H9 (cell line): ENCODE results near the gene MTG1. TPM values are rescaled to one million over a fixed set of nuclear protein-coding genes. Genes with fewer than 3 reads are reported as not detected.

Experiments used
- DNase-seq: peaks from one replicate; pipeline ENCODE4 v3.0.0-alpha.2; 2017
- H2AFZ ChIP-seq: one replicate; pipeline ENCODE4 v1.6.1; 2013; ENCODE audit warnings: mild to moderate bottlenecking, low read length, control low read depth, moderate library complexity
- H2AK5ac ChIP-seq: 2 replicates; pipeline ENCODE4 v1.6.1; 2013; ENCODE audit warnings: low read length, control low read depth, mixed read lengths; ENCODE audit not compliant: insufficient read length
- H2BK120ac ChIP-seq: one replicate; pipeline ENCODE4 v1.6.1; 2013; ENCODE audit warnings: low read depth, mild to moderate bottlenecking, low read length, control low read depth, inconsistent platforms; ENCODE audit not compliant: poor library complexity, severe bottlenecking
- H2BK12ac ChIP-seq: 2 replicates; pipeline ENCODE4 v1.6.1; 2013; ENCODE audit warnings: low read length, control low read depth, mixed read lengths, low read depth; ENCODE audit not compliant: insufficient read length
- H2BK15ac ChIP-seq: 2 replicates; pipeline ENCODE4 v1.6.1; 2013; ENCODE audit warnings: low read depth, low read length, control low read depth
- H2BK20ac ChIP-seq: one replicate; pipeline ENCODE4 v1.6.1; 2013; ENCODE audit warnings: low read depth, mild to moderate bottlenecking, low read length, control low read depth, inconsistent platforms; ENCODE audit not compliant: poor library complexity, severe bottlenecking
- H2BK5ac ChIP-seq: 2 replicates; pipeline ENCODE4 v1.6.1; 2013; ENCODE audit warnings: low read length, control low read depth, mixed read lengths; ENCODE audit not compliant: insufficient read length
- H3K14ac ChIP-seq: 2 replicates; pipeline ENCODE4 v1.6.1; 2013; ENCODE audit warnings: low read length, control low read depth; ENCODE audit not compliant: insufficient read depth
- H3K18ac ChIP-seq: 2 replicates; pipeline ENCODE4 v1.6.1; 2013; ENCODE audit warnings: low read depth, mild to moderate bottlenecking, mixed read lengths, low read length, control low read depth; ENCODE audit not compliant: insufficient read length
- H3K23ac ChIP-seq: 2 replicates; pipeline ENCODE4 v1.6.1; 2013; ENCODE audit warnings: low read length, control low read depth, mixed read lengths, low read depth; ENCODE audit not compliant: insufficient read length
- H3K23me2 ChIP-seq: 2 replicates; pipeline ENCODE4 v1.6.1; 2013; ENCODE audit warnings: low read depth, mild to moderate bottlenecking, mixed read lengths, low read length, control low read depth; ENCODE audit not compliant: insufficient read length, poor library complexity, severe bottlenecking
- H3K27ac ChIP-seq: 2 replicates; pipeline ENCODE4 v1.5.1; 2013; ENCODE audit warnings: low read length, control low read depth, mixed read lengths, low read depth; ENCODE audit not compliant: insufficient read length
- H3K27me3 ChIP-seq: 2 replicates; pipeline ENCODE4 v1.6.1; 2013; ENCODE audit warnings: low read length, control low read depth, inconsistent platforms; ENCODE audit not compliant: insufficient read depth
- H3K4ac ChIP-seq: 2 replicates; pipeline ENCODE4 v1.6.1; 2013; ENCODE audit warnings: low read depth, mild to moderate bottlenecking, control low read depth, inconsistent platforms, low read length, moderate library complexity
- H3K4me1 ChIP-seq: 2 replicates; pipeline ENCODE4 v1.6.1; 2013; ENCODE audit warnings: low read length, control low read depth, inconsistent platforms; ENCODE audit not compliant: insufficient read depth
- H3K4me2 ChIP-seq: 2 replicates; pipeline ENCODE4 v1.6.1; 2013; ENCODE audit warnings: low read length, control low read depth, mixed read lengths; ENCODE audit not compliant: insufficient read length, insufficient read depth
- H3K56ac ChIP-seq: 2 replicates; pipeline ENCODE4 v1.6.1; 2013; ENCODE audit warnings: low read depth, mild to moderate bottlenecking, mixed read lengths, low read length, control low read depth; ENCODE audit not compliant: insufficient read length
- H3K79me1 ChIP-seq: 2 replicates; pipeline ENCODE4 v1.6.1; 2013; ENCODE audit warnings: low read depth, mild to moderate bottlenecking, moderate library complexity, low read length, control low read depth, inconsistent platforms; ENCODE audit not compliant: insufficient read depth, poor library complexity, severe bottlenecking
- H3K79me2 ChIP-seq: 2 replicates; pipeline ENCODE4 v1.6.1; 2013; ENCODE audit warnings: low read length, control low read depth, inconsistent platforms; ENCODE audit not compliant: insufficient read depth
- H3K9ac ChIP-seq: 2 replicates; pipeline ENCODE4 v1.6.1; 2013; ENCODE audit warnings: low read length, control low read depth, mixed read lengths; ENCODE audit not compliant: insufficient read length; ENCODE audit errors: extremely low read depth
- H3K9me3 ChIP-seq: one replicate; pipeline ENCODE4 v1.6.1; 2013; ENCODE audit warnings: low read depth, low read length, inconsistent platforms; ENCODE audit not compliant: control insufficient read depth
- H3T11ph ChIP-seq: one replicate; pipeline ENCODE4 v1.6.1; 2013; ENCODE audit warnings: mild to moderate bottlenecking, low read length, control low read depth, inconsistent platforms
- H4K20me1 ChIP-seq: one replicate; pipeline ENCODE4 v1.6.1; 2013; ENCODE audit not compliant: control insufficient read depth, insufficient read length, insufficient read depth
- H4K5ac ChIP-seq: 2 replicates; pipeline ENCODE4 v1.6.1; 2013; ENCODE audit warnings: low read depth, mild to moderate bottlenecking, mixed read lengths, low read length, control low read depth; ENCODE audit not compliant: insufficient read length
- H4K8ac ChIP-seq: replicated peaks from 2 replicates; pipeline ENCODE4 v1.6.1; 2013; ENCODE audit warnings: low read length, control low read depth, mixed read lengths, low read depth; ENCODE audit not compliant: insufficient read length
- H4K91ac ChIP-seq: 2 replicates; pipeline ENCODE4 v1.6.1; 2013; ENCODE audit warnings: low read depth, mild to moderate bottlenecking, moderate library complexity, mixed read lengths, low read length, control low read depth; ENCODE audit not compliant: insufficient read length
- H3K27ac Mint-ChIP-seq, 3 experiments: 2 replicates in 2 of 3; 3 replicates in 1 of 3; pipeline ENCODE4 v1.8.0; 2020 to 2021; ENCODE audit warnings: mixed read lengths in 3 of 3, mild to moderate bottlenecking in 1 of 3, moderate library complexity in 1 of 3
- H3K27me3 Mint-ChIP-seq: 2 replicates; pipeline ENCODE4 v1.8.0; 2021; ENCODE audit warnings: low read depth, mild to moderate bottlenecking, moderate library complexity, mixed read lengths
- H3K36me3 Mint-ChIP-seq, 3 experiments: 2 replicates in 2 of 3; 3 replicates in 1 of 3; pipeline ENCODE4 v1.8.0; 2020 to 2021; ENCODE audit warnings: low read depth in 3 of 3, mixed read lengths in 3 of 3; ENCODE audit not compliant: insufficient read depth in 1 of 3
- H3K4me1 Mint-ChIP-seq, 2 experiments: 2 replicates each; pipeline ENCODE4 v1.8.0; 2020; ENCODE audit warnings: mixed read lengths in 2 of 2
- H3K4me3 Mint-ChIP-seq, 2 experiments: 2 replicates in 1 of 2; 3 replicates in 1 of 2; pipeline ENCODE4 v1.8.0; 2020 to 2021; ENCODE audit warnings: mild to moderate bottlenecking in 2 of 2, mixed read lengths in 2 of 2, moderate library complexity in 1 of 2
- H3K9me3 Mint-ChIP-seq, 2 experiments: 2 replicates in 1 of 2; 3 replicates in 1 of 2; pipeline ENCODE4 v1.8.0; 2020; ENCODE audit warnings: mild to moderate bottlenecking in 2 of 2, mixed read lengths in 2 of 2, moderate library complexity in 1 of 2
- CTCF ChIP-seq: fragments of 200-600 bp; sonication (generic); conservative IDR thresholded peaks from 3 replicates; pipeline ENCODE4 v1.8.0; 2021; ENCODE audit warnings: antibody characterized with exemption, mild to moderate bottlenecking
- WGBS: extraction: QIAGEN DNeasy Blood & Tissue Kit; methylation state at CpG from one replicate; pipeline ENCODE4 v1.1.7; 2013; ENCODE audit warnings: missing lambda C conversion rate, low lambda C conversion rate, mixed read lengths; ENCODE audit not compliant: insufficient read length; ENCODE audit errors: extremely low coverage; 5-methylcytosine and 5-hydroxymethylcytosine counted together
- total RNA-seq: library from RNA; stranded (reverse); gene quantifications from 2 replicates; pipeline ENCODE4 v1.2.1, GENCODE V29; 2021

MTG1 gene
- total RNA-seq, 1 experiment from 2014 or later, result 65.3 TPM

GRCh38 chr10:133401500-133401899 is 7.5 kb downstream of the MTG1 start:
- H3K27ac Mint-ChIP-seq, result 0 out of 7 replicates have a peak overlapping the region, but pooled peaks of 1 of the 3 experiments have one; percentile 46
- H3K27me3 Mint-ChIP-seq, result no peaks in the 10 kb centered on the region

More at GRCh38 chr10:133401500-133401899, 7.5 kb downstream of the MTG1 start:
- Histone ChIP-seq H2BK12ac (no peak overlapping the region), H2BK5ac (no peak overlapping the region), H3K23ac (no peak overlapping the region), H4K20me1 (no peaks in the 10 kb centered on the region), H3K79me1 (no peaks in the 10 kb centered on the region), H4K8ac (no peak overlapping the region), H3K56ac (no peak overlapping the region), H3K4me2 (no peak overlapping the region), H3K14ac (no peak overlapping the region), H2AFZ (no peak overlapping the region), H2BK120ac (no peak overlapping the region), H3K9ac (no peak overlapping the region), H3K18ac (no peak overlapping the region), H3K27ac (no peak overlapping the region), H3K23me2 (no peaks in the 10 kb centered on the region), H2BK20ac (no peak overlapping the region), H2AK5ac (no peak overlapping the region), H3K4ac (no peak overlapping the region), H3K9me3 (no peaks in the 10 kb centered on the region), H3T11ph (no peak overlapping the region), H4K5ac (no peak overlapping the region), H3K79me2 (0 out of 2 replicates have a peak, but pooled peaks cover 1% of the 10 kb centered on the region), H2BK15ac (no peak overlapping the region), H3K4me1 (no peaks in the 10 kb centered on the region), H3K27me3 (no peaks in the 10 kb centered on the region), H4K91ac (no peak overlapping the region)
- no peak for DNase-seq
- H3K36me3 Mint-ChIP-seq, result peaks cover 67 to 90% (median 89%) of the 10 kb centered on the region in 3 experiments; a peak in 6 of 7 replicates
- H3K9me3 Mint-ChIP-seq, result no peaks in the 10 kb centered on the region
- H3K4me1 Mint-ChIP-seq, result no peaks in the 10 kb centered on the region
- WGBS, result no CpG with 5 or more reads among the region's 12 CpGs
- no peak for TF ChIP-seq CTCF
- H3K4me3 Mint-ChIP-seq, result no peak overlapping the region
